Common myeloid progenitor, CD34-positive (primary cell): ENCODE measurements around the gene ADRB1. TPM values are rescaled to one million over a fixed set of nuclear protein-coding genes. Genes with fewer than 3 reads are reported as not detected.

ENCODE experiments used
- CTCF ChIA-PET: fragments of 350-600 bp; sonication (Branson Sonifier 250); formaldehyde crosslinking; loops from one replicate; lab custom pipeline; 2021; ENCODE audit warnings: antibody characterized with exemption; lab: Charles Lee
- POLR2A ChIA-PET: fragments of 350-600 bp; sonication (Branson Sonifier 250); formaldehyde crosslinking; loops from one replicate; lab custom pipeline; 2021; ENCODE audit warnings: antibody characterized with exemption; lab: Charles Lee
- DNase-seq, 3 donors: peaks; one replicate each; pipeline versions ENCODE4 v3.0.0 to v3.0.0-alpha.2; 2013
- H3K27ac ChIP-seq, 2 experiments: 1 replicate in 1 of 2; 2 replicates in 1 of 2; pipeline ENCODE4 v1.7.0; 2013; ENCODE audit warnings: inconsistent platforms in 2 of 2, low read length in 2 of 2, mild to moderate bottlenecking in 2 of 2, low read depth in 1 of 2, moderate library complexity in 1 of 2; ENCODE audit not compliant: severe bottlenecking in 2 of 2, insufficient read depth in 1 of 2, poor library complexity in 1 of 2
- H3K27me3 ChIP-seq, 5 experiments: replicated peaks in 2 of 5; 1 replicate in 3 of 5; 2 replicates in 2 of 5; pipeline versions ENCODE4 v1.6.1 to v1.7.0; 2013; ENCODE audit warnings: low read length in 4 of 5, mild to moderate bottlenecking in 2 of 5, moderate library complexity in 2 of 5, inconsistent platforms in 1 of 5; ENCODE audit not compliant: insufficient read depth in 5 of 5, control insufficient read depth in 4 of 5
- H3K36me3 ChIP-seq, 4 experiments: 1 replicate in 2 of 4; 2 replicates in 2 of 4; pipeline versions ENCODE4 v1.6.1 to v1.7.0; 2013; ENCODE audit warnings: low read length in 3 of 4, control low read depth in 1 of 4, mild to moderate bottlenecking in 1 of 4; ENCODE audit not compliant: control insufficient read depth in 4 of 4, insufficient read depth in 4 of 4
- H3K4me1 ChIP-seq, 4 experiments: 1 replicate in 3 of 4; 2 replicates in 1 of 4; pipeline versions ENCODE4 v1.6.1 to v1.7.1; 2013; ENCODE audit warnings: low read length in 3 of 4, mild to moderate bottlenecking in 3 of 4, control low read depth in 1 of 4, inconsistent platforms in 1 of 4, moderate library complexity in 1 of 4; ENCODE audit not compliant: control insufficient read depth in 4 of 4, insufficient read depth in 4 of 4; ENCODE audit errors: control extremely low read depth in 1 of 4
- H3K4me3 ChIP-seq, 7 experiments: 1 replicate in 4 of 7; 2 replicates in 3 of 7; pipeline versions ENCODE4 v1.5.1 to v1.7.0; 2013; ENCODE audit warnings: mild to moderate bottlenecking in 7 of 7, low read length in 6 of 7, moderate library complexity in 6 of 7, inconsistent platforms in 2 of 7, low read depth in 2 of 7, control low read depth in 1 of 7; ENCODE audit not compliant: insufficient read depth in 4 of 7, control insufficient read depth in 1 of 7; ENCODE audit errors: extremely low read depth in 1 of 7
- H3K9me3 ChIP-seq, 5 experiments: 1 replicate in 4 of 5; 2 replicates in 1 of 5; pipeline versions ENCODE4 v1.6.1 to v1.7.1; 2013; ENCODE audit warnings: low read length in 4 of 5, mild to moderate bottlenecking in 2 of 5, inconsistent platforms in 1 of 5, low read depth in 1 of 5, moderate library complexity in 1 of 5; ENCODE audit not compliant: control insufficient read depth in 4 of 5, insufficient read depth in 2 of 5; ENCODE audit errors: control extremely low read depth in 1 of 5
- WGBS: methylation state at CpG from one replicate; pipeline ENCODE4 v1.1.5; 2013; ENCODE audit not compliant: insufficient coverage; 5-methylcytosine and 5-hydroxymethylcytosine counted together
- polyA plus RNA-seq: library from polyadenylated mRNA; unstranded; fragments of 120-200 nt; gene quantifications from one replicate; pipeline ENCODE4 v1.2.1, GENCODE V29; 2013

The ADRB1 gene
- 0.13 TPM for polyA plus RNA-seq

DNA sequence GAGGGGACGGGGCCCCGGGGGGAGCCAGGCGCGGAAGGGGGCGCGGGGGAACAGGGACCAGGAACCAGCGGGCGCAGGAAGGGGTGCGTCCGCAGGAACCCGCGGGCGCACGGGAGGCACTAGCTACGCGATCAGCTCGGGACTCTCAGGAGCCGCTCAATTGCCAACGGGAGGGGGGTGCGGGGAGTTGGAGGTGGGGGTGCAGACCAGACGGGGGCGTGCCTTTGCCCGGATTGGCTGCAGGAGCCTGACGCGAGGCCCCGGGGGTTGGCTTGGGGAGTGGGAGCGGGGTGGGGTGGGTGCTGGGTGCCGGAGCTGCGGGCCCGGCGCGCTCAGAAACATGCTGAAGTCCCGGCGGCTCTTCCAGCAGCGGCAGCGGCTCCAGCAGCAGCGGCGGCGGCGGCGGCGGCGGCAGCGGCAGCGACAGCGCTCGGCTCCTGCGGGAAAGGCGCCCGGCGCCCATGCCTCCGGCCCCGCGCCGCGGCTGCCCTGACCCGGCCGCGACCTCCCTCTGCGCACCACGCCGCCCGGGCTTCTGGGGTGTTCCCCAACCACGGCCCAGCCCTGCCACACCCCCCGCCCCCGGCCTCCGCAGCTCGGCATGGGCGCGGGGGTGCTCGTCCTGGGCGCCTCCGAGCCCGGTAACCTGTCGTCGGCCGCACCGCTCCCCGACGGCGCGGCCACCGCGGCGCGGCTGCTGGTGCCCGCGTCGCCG is at the start of gene ADRB1:
Gene ADRB1, plus strand, starts transcription at position 335 of the 715 bp plus-strand sequence. Its CDS starts 267 bp downstream, at position 602.
- POLR2A ChIA-PET: interaction anchor here (0.6 to 0.7 kb wide), 3 partner anchors 19 to 62 kb away, joined by 3 read pairs; no protein-coding TSS in a partner anchor

DNA sequence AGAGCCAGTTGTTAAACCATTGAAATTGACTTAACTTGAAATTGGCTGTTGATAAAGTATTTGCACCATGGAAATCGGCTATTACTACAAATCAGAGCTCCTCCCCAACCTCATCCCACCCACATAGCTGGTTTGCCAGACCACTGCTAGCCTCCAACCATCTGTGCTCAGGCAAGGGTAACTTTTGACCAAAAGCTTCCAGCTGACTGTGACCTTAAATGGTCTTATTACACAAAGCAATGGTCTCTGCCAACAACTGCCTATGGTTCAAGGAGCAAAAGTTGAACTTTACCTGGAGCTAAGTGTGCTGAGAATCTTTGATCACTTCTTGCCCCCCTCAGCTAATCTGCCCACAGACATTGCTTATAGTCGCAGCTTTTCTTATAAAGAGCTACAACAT is 48.5 kb upstream of the ADRB1 start:
- 80% methylated on average over 1 of the region's 2 CpGs for WGBS
- ChIA-PET POLR2A (no interaction called here), CTCF (interaction anchor here (1.0 to 1.7 kb wide), 5 partner anchors 9 to 108 kb away, joined by 3 to 5 read pairs (median 4); no protein-coding TSS in a partner anchor)
- Histone ChIP-seq H3K27me3 (no peaks in the 10 kb centered on the region), H3K4me3 (no peak overlapping the region), H3K27ac (no peak overlapping the region), H3K4me1 (peaks cover 6 to 30% (median 23%) of the 10 kb centered on the region in 4 experiments), H3K9me3 (no peaks in the 10 kb centered on the region), H3K36me3 (no peaks in the 10 kb centered on the region)
- no peak for DNase-seq

More for the DNA sequence above, at the start of gene ADRB1:
- Histone ChIP-seq H3K4me1 (peaks cover 5 to 36% (median 33%) of the 10 kb centered on the region in 4 experiments), H3K27me3 (peaks cover 2 to 58% (median 30%) of the 10 kb centered on the region in 5 experiments), H3K4me3 (peak within 1 kb of the TSS; percentile 22 to 82 (median 66)), H3K27ac (no peak within 1 kb of the TSS), H3K36me3 (no peaks in the 10 kb centered on the region), H3K9me3 (peaks cover 0 to 3% (median 0%) of the 10 kb centered on the region in 5 experiments)
- 1% methylated on average over 74 of the region's 90 CpGs for WGBS
- peak; percentile 56 to 80 (median 74) for DNase-seq
- CTCF ChIA-PET: interaction anchor here (1.0 to 2.2 kb wide), 4 partner anchors 12 to 244 kb away, joined by 3 to 13 read pairs (median 3); no protein-coding TSS in a partner anchor

DNA sequence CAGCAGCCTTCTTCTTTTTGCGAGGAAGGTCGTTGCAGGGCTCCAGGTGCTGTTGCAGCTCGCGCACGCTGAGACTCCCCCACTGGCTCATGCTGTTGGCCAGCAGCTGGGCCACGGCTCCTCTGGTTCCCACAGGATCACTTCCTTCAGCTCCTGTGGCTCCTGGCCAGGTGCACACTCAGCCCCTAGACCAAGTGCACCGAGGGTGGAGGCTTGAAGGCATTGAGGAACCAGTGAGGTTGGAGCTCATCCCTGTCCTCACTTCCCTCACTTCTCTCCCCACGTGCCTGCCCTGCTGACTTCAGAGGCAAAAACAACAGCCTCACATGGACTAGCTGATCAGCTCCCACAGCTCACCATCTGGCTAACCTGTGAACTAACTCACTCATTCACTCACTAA is 46.2 kb upstream of the ADRB1 start:
- Histone ChIP-seq H3K27ac (no peak overlapping the region), H3K36me3 (no peaks in the 10 kb centered on the region), H3K9me3 (no peaks in the 10 kb centered on the region), H3K4me1 (peaks cover 6 to 28% (median 20%) of the 10 kb centered on the region in 4 experiments), H3K27me3 (no peaks in the 10 kb centered on the region), H3K4me3 (no peak overlapping the region)
- POLR2A ChIA-PET: no interaction called here
- CTCF ChIA-PET: interaction anchor here (0.6 kb wide), 1 partner anchor 129 kb away, joined by 3 read pairs; no protein-coding TSS in a partner anchor
- WGBS: 84% methylated on average over 7 of the region's 8 CpGs
- no peak for DNase-seq

DNA sequence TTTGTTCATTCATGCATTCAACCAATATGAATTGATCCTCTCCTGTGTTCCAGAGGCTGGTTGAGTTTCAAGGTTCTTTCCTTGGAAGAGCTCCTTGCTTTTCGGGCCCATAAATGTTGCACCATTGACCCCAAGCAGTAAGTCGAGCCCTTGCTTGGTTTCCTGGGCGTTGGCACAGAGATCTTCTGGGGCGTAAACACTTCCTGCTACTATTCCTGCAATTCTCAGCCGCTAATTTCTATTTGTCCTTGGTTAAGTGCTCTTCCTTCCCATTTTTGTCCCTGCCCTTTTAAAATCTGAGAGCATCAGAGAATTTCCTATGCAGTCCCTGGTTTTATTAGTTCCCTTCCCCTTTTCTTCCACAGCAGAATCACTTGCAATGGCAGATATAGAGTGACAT is 44.1 kb upstream of the ADRB1 start:
- Histone ChIP-seq H3K27ac (no peak overlapping the region), H3K27me3 (no peaks in the 10 kb centered on the region), H3K4me1 (peaks cover 3 to 7% (median 5%) of the 10 kb centered on the region in 4 experiments), H3K9me3 (no peaks in the 10 kb centered on the region), H3K36me3 (no peaks in the 10 kb centered on the region), H3K4me3 (no peak overlapping the region)
- DNase-seq: no peak
- ChIA-PET POLR2A (no interaction called here), CTCF (interaction anchor here (0.7 kb wide), 1 partner anchor 83 kb away, joined by 3 read pairs; no protein-coding TSS in a partner anchor)
- WGBS: 22% methylated on average over 5 of the region's 5 CpGs

DNA sequence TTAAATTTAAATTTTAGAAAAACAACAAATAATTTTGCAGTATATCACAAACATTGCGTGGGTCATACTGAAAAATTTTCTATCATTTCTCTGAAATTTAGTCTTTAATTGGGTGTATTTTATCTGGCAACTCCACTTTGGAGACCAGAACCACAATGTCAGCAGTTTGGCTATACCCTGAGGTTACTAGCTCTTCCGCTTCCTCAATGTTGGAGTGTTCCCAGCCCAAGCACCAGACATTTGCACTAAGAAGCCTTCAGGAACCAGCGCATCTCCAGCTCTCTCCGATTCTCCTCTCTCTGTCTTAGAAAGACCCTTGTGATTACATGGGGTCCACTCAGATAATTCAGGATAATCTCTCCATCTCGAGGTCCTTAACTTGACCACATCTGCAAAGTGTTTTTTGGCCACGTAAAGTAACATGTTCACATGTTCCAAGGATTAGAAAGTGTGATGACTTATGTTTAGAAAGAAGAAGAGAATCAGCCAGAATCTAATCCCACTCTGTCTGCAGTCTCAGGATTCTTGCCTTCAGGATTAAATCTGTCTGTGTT is 43.1 kb upstream of the ADRB1 start:
- Histone ChIP-seq H3K27me3 (no peaks in the 10 kb centered on the region), H3K9me3 (no peaks in the 10 kb centered on the region), H3K4me1 (peaks cover 3 to 7% (median 5%) of the 10 kb centered on the region in 4 experiments), H3K36me3 (no peaks in the 10 kb centered on the region), H3K4me3 (no peak overlapping the region), H3K27ac (no peak overlapping the region)
- ChIA-PET POLR2A (no interaction called here), CTCF (no interaction called here)
- 94% methylated on average over 5 of the region's 6 CpGs for WGBS
- no peak for DNase-seq

DNA sequence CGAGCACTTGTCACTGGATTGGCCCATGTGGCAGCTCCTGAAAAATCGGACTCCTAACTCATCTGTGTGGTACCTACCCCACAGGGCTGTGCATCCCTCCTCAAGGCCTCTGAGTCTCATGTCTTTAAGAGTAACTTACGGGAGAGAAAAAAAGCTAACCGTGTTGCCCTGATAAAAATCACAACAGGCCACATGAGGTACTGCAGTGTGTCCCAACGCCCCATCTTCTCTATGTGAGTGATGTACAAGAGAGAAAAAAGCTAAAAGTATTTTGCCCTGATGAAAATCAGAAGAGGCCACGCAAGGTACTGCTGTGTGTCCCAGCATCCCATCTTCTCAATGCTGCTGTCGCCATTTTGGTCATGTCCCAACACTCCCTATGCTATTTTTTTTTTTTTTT is 41.2 kb upstream of the ADRB1 start:
- H3K4me1 ChIP-seq: peaks cover 3 to 7% (median 5%) of the 10 kb centered on the region in 4 experiments
- CTCF ChIA-PET: interaction anchor here (0.7 to 1.1 kb wide), 2 partner anchors 14 to 28 kb away, joined by 3 read pairs; no protein-coding TSS in a partner anchor
- H3K27ac ChIP-seq: no peak overlapping the region
- no peaks in the 10 kb centered on the region for H3K27me3 ChIP-seq
- WGBS: 100% methylated on average over 3 of the region's 7 CpGs
- H3K9me3 ChIP-seq: no peaks in the 10 kb centered on the region
- DNase-seq: peak in 2 of 3 donors; percentile 23 to 35
- POLR2A ChIA-PET: no interaction called here
- no peaks in the 10 kb centered on the region for H3K36me3 ChIP-seq
- H3K4me3 ChIP-seq: no peak overlapping the region
